BLaER1 treated with 17β-estradiol and CSF1 and Interleukin-3, amounts not matched to agents 10 nM and 100 nM (cell line): ENCODE data around the gene INPP5F.

ENCODE experiments used
- H3K27ac ChIP-seq, 11 experiments: shearing (Covaris generic); formaldehyde crosslinking; 2 replicates each; pipeline ENCODE4 v1.8.1; 2022
- H3K27me3 ChIP-seq, 11 experiments: shearing (Covaris generic); formaldehyde crosslinking; 2 replicates each; pipeline ENCODE4 v1.8.1; 2022
- H3K36me3 ChIP-seq, 11 experiments: shearing (Covaris generic); formaldehyde crosslinking; 2 replicates each; pipeline ENCODE4 v1.8.1; 2022
- H3K4me1 ChIP-seq, 10 experiments: shearing (Covaris generic); formaldehyde crosslinking; 2 replicates each; pipeline ENCODE4 v1.8.1; 2022
- H3K4me2 ChIP-seq, 11 experiments: shearing (Covaris generic); formaldehyde crosslinking; 2 replicates each; pipeline ENCODE4 v1.8.1; 2022
- H3K4me3 ChIP-seq, 10 experiments: shearing (Covaris generic); formaldehyde crosslinking; 2 replicates each; pipeline ENCODE4 v1.8.1; 2022
- H3K9ac ChIP-seq, 11 experiments: shearing (Covaris generic); formaldehyde crosslinking; 2 replicates each; pipeline ENCODE4 v1.8.1; 2022
- H3K9me3 ChIP-seq, 11 experiments: shearing (Covaris generic); formaldehyde crosslinking; replicated peaks in 1 of 11; 2 replicates each; pipeline ENCODE4 v1.8.1; 2022
- H4K20me1 ChIP-seq, 11 experiments: shearing (Covaris generic); formaldehyde crosslinking; 2 replicates each; pipeline ENCODE4 v1.8.1; 2022
- Cebpa-rat ChIP-seq, 11 experiments: shearing (Covaris generic); IDR thresholded peaks; 2 replicates each; pipeline ENCODE4 v1.8.1; 2022

The INPP5F gene

GRCh38 chr10:119832951-119833350, 107.1 kb downstream of the INPP5F start:
- no peak overlapping the region for H3K27ac ChIP-seq

GRCh38 chr10:119834188-119834587, 108.3 kb downstream of the INPP5F start:
- Histone ChIP-seq H4K20me1 (peaks cover 0 to 78% (median 55%) of the 10 kb centered on the region in 11 experiments; a peak in 20 of 22 replicates), H3K36me3 (peaks cover 98 to 100% (median 99%) of the 10 kb centered on the region in 11 experiments), H3K9ac (no peak overlapping the region), H3K27me3 (no peaks in the 10 kb centered on the region), H3K4me3 (no peak overlapping the region), H3K4me2 (no peak overlapping the region; a peak in 2 of 22 replicates), H3K9me3 (no peaks in the 10 kb centered on the region), H3K27ac (no peak overlapping the region), H3K4me1 (peaks cover 0 to 22% (median 9%) of the 10 kb centered on the region in 10 experiments; a peak in 9 of 20 replicates)
- no peak for TF ChIP-seq Cebpa-rat (IDR thresholded peaks at IDR 0.05)

More at GRCh38 chr10:119832951-119833350, 107.1 kb downstream of the INPP5F start:
- peak overlapping the region in 5 of 11 experiments; percentile 0 to 48 (median 24); a peak in 7 of 22 replicates for H3K4me2 ChIP-seq
- H3K9ac ChIP-seq: no peak overlapping the region
- H3K4me1 ChIP-seq: peaks cover 0 to 22% (median 9%) of the 10 kb centered on the region in 10 experiments; a peak in 9 of 20 replicates
- no peak overlapping the region for H3K4me3 ChIP-seq
- peaks cover 99 to 100% (median 100%) of the 10 kb centered on the region in 11 experiments for H3K36me3 ChIP-seq
- H3K27me3 ChIP-seq: no peaks in the 10 kb centered on the region
- peaks cover 0 to 76% (median 52%) of the 10 kb centered on the region in 11 experiments; a peak in 19 of 22 replicates for H4K20me1 ChIP-seq
- TF ChIP-seq Cebpa-rat (IDR thresholded peaks at IDR 0.05): no peak
- H3K9me3 ChIP-seq: no peaks in the 10 kb centered on the region

- no peak for TF ChIP-seq Cebpa-rat (IDR thresholded peaks at IDR 0.05)
- peak overlapping the region in 1 of 11 experiments; percentile 21; a peak in 1 of 22 replicates for H3K9ac ChIP-seq
- H3K4me3 ChIP-seq: no peak overlapping the region; a peak in 1 of 20 replicates
- peaks cover 95 to 100% (median 100%) of the 10 kb centered on the region in 11 experiments for H3K36me3 ChIP-seq
- peaks cover 0 to 12% (median 0%) of the 10 kb centered on the region in 11 experiments; a peak in 4 of 22 replicates for H3K9me3 ChIP-seq
- H3K4me1 ChIP-seq: peaks cover 0 to 55% (median 14%) of the 10 kb centered on the region in 10 experiments; a peak in 17 of 20 replicates
- H3K27ac ChIP-seq: peak overlapping the region in 4 of 11 experiments; percentile 28 to 69 (median 47); a peak in 6 of 22 replicates
- H3K4me2 ChIP-seq: peak overlapping the region in 7 of 11 experiments; percentile 11 to 89 (median 42); a peak in 12 of 22 replicates
- peaks cover 6 to 100% (median 63%) of the 10 kb centered on the region in 11 experiments; a peak in 20 of 22 replicates for H4K20me1 ChIP-seq
- H3K27me3 ChIP-seq: no peaks in the 10 kb centered on the region
These were observed 119.8 kb downstream of the INPP5F start for GRCh38 chr10:119845656-119846055.

- no peaks in the 10 kb centered on the region for H3K27me3 ChIP-seq
- no peak overlapping the region for H3K9ac ChIP-seq
- H3K9me3 ChIP-seq: peaks cover 0 to 12% (median 0%) of the 10 kb centered on the region in 11 experiments; a peak in 4 of 22 replicates
- H3K4me1 ChIP-seq: peaks cover 0 to 59% (median 15%) of the 10 kb centered on the region in 10 experiments; a peak in 17 of 20 replicates
- TF ChIP-seq Cebpa-rat (IDR thresholded peaks at IDR 0.05): no peak
- no peak overlapping the region for H3K4me3 ChIP-seq
- peaks cover 95 to 100% (median 100%) of the 10 kb centered on the region in 11 experiments for H3K36me3 ChIP-seq
- H3K27ac ChIP-seq: 0 out of 22 replicates have a peak overlapping the region, but pooled peaks of 1 of the 11 experiments have one; percentile 4
- H3K4me2 ChIP-seq: 0 out of 22 replicates have a peak overlapping the region, but pooled peaks of 1 of the 11 experiments have one; percentile 14
- H4K20me1 ChIP-seq: peaks cover 0 to 100% (median 67%) of the 10 kb centered on the region in 11 experiments; a peak in 19 of 22 replicates
These were observed 123.4 kb downstream of the INPP5F start for GRCh38 chr10:119849031-119849789.

- H3K4me3 ChIP-seq: no peak overlapping the region
- H4K20me1 ChIP-seq: peaks cover 0 to 99% (median 67%) of the 10 kb centered on the region in 11 experiments; a peak in 19 of 22 replicates
- peaks cover 0 to 12% (median 0%) of the 10 kb centered on the region in 11 experiments; a peak in 4 of 22 replicates for H3K9me3 ChIP-seq
- H3K27me3 ChIP-seq: no peaks in the 10 kb centered on the region
- H3K4me2 ChIP-seq: no peak overlapping the region
- H3K4me1 ChIP-seq: peaks cover 3 to 51% (median 15%) of the 10 kb centered on the region in 10 experiments; a peak in 18 of 20 replicates
- no peak overlapping the region for H3K27ac ChIP-seq
- H3K9ac ChIP-seq: no peak overlapping the region
- no peak for TF ChIP-seq Cebpa-rat (IDR thresholded peaks at IDR 0.05)
- H3K36me3 ChIP-seq: peaks cover 95 to 100% (median 100%) of the 10 kb centered on the region in 11 experiments
These were observed 124.1 kb downstream of the INPP5F start for GRCh38 chr10:119849944-119850343.

- peaks cover 99 to 100% (median 100%) of the 10 kb centered on the region in 11 experiments for H3K36me3 ChIP-seq
- H3K4me1 ChIP-seq: peaks cover 0 to 28% (median 7%) of the 10 kb centered on the region in 10 experiments; a peak in 14 of 20 replicates
- H3K27me3 ChIP-seq: no peaks in the 10 kb centered on the region
- no peak overlapping the region for H3K4me2 ChIP-seq
- no peak overlapping the region for H3K9ac ChIP-seq
- H3K27ac ChIP-seq: no peak overlapping the region
- peaks cover 0 to 2% (median 0%) of the 10 kb centered on the region in 11 experiments; a peak in 2 of 22 replicates for H3K9me3 ChIP-seq
- peaks cover 6 to 98% (median 80%) of the 10 kb centered on the region in 11 experiments; a peak in 21 of 22 replicates for H4K20me1 ChIP-seq
- TF ChIP-seq Cebpa-rat (IDR thresholded peaks at IDR 0.05): no peak
- H3K4me3 ChIP-seq: no peak overlapping the region
These were observed 126.4 kb downstream of the INPP5F start for GRCh38 chr10:119852277-119852676.

- H3K36me3 ChIP-seq: peaks cover 98 to 100% (median 100%) of the 10 kb centered on the region in 11 experiments
- no peak for TF ChIP-seq Cebpa-rat (IDR thresholded peaks at IDR 0.05)
- no peaks in the 10 kb centered on the region for H3K27me3 ChIP-seq
- no peak overlapping the region for H3K27ac ChIP-seq
- no peak overlapping the region for H3K4me2 ChIP-seq
- H3K9ac ChIP-seq: no peak overlapping the region
- H3K4me1 ChIP-seq: peaks cover 0 to 22% (median 7%) of the 10 kb centered on the region in 10 experiments; a peak in 11 of 20 replicates
- no peaks in the 10 kb centered on the region for H3K9me3 ChIP-seq
- no peak overlapping the region for H3K4me3 ChIP-seq
- peaks cover 7 to 98% (median 80%) of the 10 kb centered on the region in 11 experiments; a peak in 21 of 22 replicates for H4K20me1 ChIP-seq
These were observed 127.0 kb downstream of the INPP5F start for GRCh38 chr10:119852822-119853221.

- no peak overlapping the region for H3K4me2 ChIP-seq
- no peak overlapping the region for H3K27ac ChIP-seq
- H3K4me3 ChIP-seq: no peak overlapping the region
- H3K9ac ChIP-seq: no peak overlapping the region
- H3K4me1 ChIP-seq: peaks cover 0 to 16% (median 6%) of the 10 kb centered on the region in 10 experiments; a peak in 11 of 20 replicates
- no peaks in the 10 kb centered on the region for H3K27me3 ChIP-seq
- no peak for TF ChIP-seq Cebpa-rat (IDR thresholded peaks at IDR 0.05)
- H3K9me3 ChIP-seq: no peaks in the 10 kb centered on the region
- peaks cover 99 to 100% (median 100%) of the 10 kb centered on the region in 11 experiments for H3K36me3 ChIP-seq
- H4K20me1 ChIP-seq: peaks cover 13 to 98% (median 81%) of the 10 kb centered on the region in 11 experiments; a peak in 21 of 22 replicates
These were observed 127.7 kb downstream of the INPP5F start for GRCh38 chr10:119853574-119853973.
